Measurements from ENCODE around the gene STON2. TPM values are rescaled to one million over a fixed set of nuclear protein-coding genes. Genes with fewer than 3 reads are reported as not detected.

The STON2 gene
- total and polyA plus RNA-seq, 2 of the 13 experiments (the other 11 are each of a cell fraction or from before 2014, with no cell fraction given), result 2.1 to 11.0 TPM

- H3K9me3 ChIP-seq (ENCODE audit: low read length), result no peaks in the 10 kb centered on the region
- in situ Hi-C loops (cut with HindIII; ENCODE audit: extremely low pct_ligation_motif_present, low pct_unique_long_range_greater_than_20kb), result no loop called here
- no peaks in the 10 kb centered on the region for H3K36me3 ChIP-seq (replicated peaks in 1 of 2; ENCODE audit: control insufficient read depth in 1 of 2, insufficient read depth in 2 of 2, low read length in 2 of 2)
- H4K20me1 ChIP-seq (ENCODE audit: insufficient read depth, low read length), result no peaks in the 10 kb centered on the region
- no TSS peak for BruUV-seq (replicated peaks)
- H3K4me2 ChIP-seq (ENCODE audit: low read depth, low read length), result no peak overlapping the region
- no peaks in the 10 kb centered on the region for H3K79me2 ChIP-seq (ENCODE audit: insufficient read depth, low read length)
- H3K27ac ChIP-seq (ENCODE audit: extremely low read length, insufficient read depth, low read length), result no peak overlapping the region
- CTCF ChIA-PET (ENCODE audit: low intra/inter-chr PET ratio, low total read pairs), result no interaction called here
- no peak for ATAC-seq
- H3K4me1 ChIP-seq (ENCODE audit: insufficient read depth, low read length), result peaks cover 6% of the 10 kb centered on the region; the same call in 1 of the 2 replicates
- 85% methylated on average over 4 of the region's 5 CpGs for WGBS (ENCODE audit: low lambda C conversion rate)
- POLR2A ChIA-PET, result no interaction called here
- no peak for TF ChIP-seq DNMT3B (CRISPR knock-in tag; conservative IDR thresholded peaks at IDR 0.05)
- TF ChIP-seq NFRKB (IDR thresholded peaks at IDR 0.05), result no peak
- no peak for TF ChIP-seq FOXC1 (CRISPR knock-in tag; IDR thresholded peaks at IDR 0.05; ENCODE audit: borderline replicate concordance)
- TF ChIP-seq ARID2 (CRISPR knock-in tag; IDR thresholded peaks at IDR 0.05; ENCODE audit: borderline replicate concordance), result no peak
- no peak for TF ChIP-seq EHMT2 (IDR thresholded peaks at IDR 0.05; ENCODE audit: borderline replicate concordance, low read depth, low read length)
- TF ChIP-seq ZBTB20 (CRISPR knock-in tag; IDR thresholded peaks at IDR 0.05; ENCODE audit: borderline replicate concordance, low read depth), result no peak
- no peak for DNase-seq (ENCODE audit: low spot score)
- H3K27me3 ChIP-seq (ENCODE audit: control insufficient read depth in 1 of 2, insufficient read depth in 2 of 2, low read length in 2 of 2), result no peaks in the 10 kb centered on the region
- no peak for FAIRE-seq
- H3K9ac ChIP-seq (ENCODE audit: insufficient read depth, low read depth, low read length), result no peak overlapping the region
- no peak overlapping the region for H3K4me3 ChIP-seq (replicated peaks in 1 of 3; ENCODE audit: insufficient read depth in 1 of 3, low read depth in 2 of 3, low read length in 3 of 3)
- intact Hi-C loops (cut with micrococcal nuclease; ENCODE audit: unreplicated experiment), result no loop called here
- H2AFZ ChIP-seq (ENCODE audit: low read length), result no peak overlapping the region
These were observed 59.9 kb downstream of the STON2 start for GRCh38 chr14:81340201-81340600.

GRCh38 chr14:81337073-81337472 lies 63.1 kb downstream of the STON2 start:
- no TSS peak for BruUV-seq (replicated peaks)
- CTCF ChIA-PET (ENCODE audit: low intra/inter-chr PET ratio, low total read pairs), result no interaction called here
- in situ Hi-C loops (cut with HindIII; ENCODE audit: extremely low pct_ligation_motif_present, low pct_unique_long_range_greater_than_20kb) (no loop called here), intact Hi-C loops (cut with micrococcal nuclease; ENCODE audit: unreplicated experiment) (no loop called here)
- Histone ChIP-seq H3K79me2 (ENCODE audit: insufficient read depth, low read length) (no peaks in the 10 kb centered on the region), H3K27me3 (ENCODE audit: control insufficient read depth in 1 of 2, insufficient read depth in 2 of 2, low read length in 2 of 2) (no peaks in the 10 kb centered on the region), H3K9ac (ENCODE audit: insufficient read depth, low read depth, low read length) (no peak overlapping the region), H3K27ac (ENCODE audit: extremely low read length, insufficient read depth, low read length) (no peak overlapping the region), H4K20me1 (ENCODE audit: insufficient read depth, low read length) (no peaks in the 10 kb centered on the region), H3K9me3 (ENCODE audit: low read length) (no peaks in the 10 kb centered on the region), H3K4me2 (ENCODE audit: low read depth, low read length) (no peak overlapping the region), H3K4me1 (ENCODE audit: insufficient read depth, low read length) (no peaks in the 10 kb centered on the region), H3K36me3 (replicated peaks in 1 of 2; ENCODE audit: control insufficient read depth in 1 of 2, insufficient read depth in 2 of 2, low read length in 2 of 2) (no peaks in the 10 kb centered on the region), H2AFZ (ENCODE audit: low read length) (no peak overlapping the region), H3K4me3 (replicated peaks in 1 of 3; ENCODE audit: insufficient read depth in 1 of 3, low read depth in 2 of 3, low read length in 3 of 3) (no peak overlapping the region)
- DNase-seq (ENCODE audit: low spot score) (no peak), ATAC-seq (no peak), FAIRE-seq (no peak)
- POLR2A ChIA-PET, result no interaction called here
- TF ChIP-seq ZNF644 (CRISPR knock-in tag; IDR thresholded peaks at IDR 0.05; ENCODE audit: low read depth) (no peak), NCOA2 (CRISPR knock-in tag; IDR thresholded peaks at IDR 0.05) (no peak), CEBPZ (IDR thresholded peaks at IDR 0.05; ENCODE audit: low read length) (no peak), ZNF766 (CRISPR knock-in tag; IDR thresholded peaks at IDR 0.05; ENCODE audit: borderline replicate concordance) (no peak), MZF1 (CRISPR knock-in tag; IDR thresholded peaks at IDR 0.05; ENCODE audit: borderline replicate concordance) (no peak), MTA1 (CRISPR knock-in tag; IDR thresholded peaks at IDR 0.05; ENCODE audit: borderline replicate concordance) (no peak), ZNF550 (CRISPR knock-in tag; IDR thresholded peaks at IDR 0.05; ENCODE audit: borderline replicate concordance) (no peak), POLR2AphosphoS2 (IDR thresholded peaks at IDR 0.05; ENCODE audit: low read depth, low read length) (no peak)
- 97% methylated on average over 4 of the region's 4 CpGs for WGBS (ENCODE audit: low lambda C conversion rate)
